DOHH2 (cell line): ENCODE data around the gene TSPAN11.

Source experiments
- CTCF ChIP-seq: fragments of 200-600 bp; sonication (generic); IDR thresholded peaks from one replicate; pipeline ENCODE4 v1.5.1; 2014; ENCODE audit warnings: antibody characterized with exemption, mild to moderate bottlenecking, low read depth, low read length; ENCODE audit not compliant: poor library complexity, severe bottlenecking
- EZH2phosphoT487 ChIP-seq: fragments of 200-600 bp; sonication (generic); IDR thresholded peaks from 2 replicates; pipeline ENCODE4 v1.6.1; 2017; ENCODE audit warnings: borderline replicate concordance, mild to moderate bottlenecking, antibody characterized with exemption, low read length, moderate library complexity, mixed read lengths

DNA sequence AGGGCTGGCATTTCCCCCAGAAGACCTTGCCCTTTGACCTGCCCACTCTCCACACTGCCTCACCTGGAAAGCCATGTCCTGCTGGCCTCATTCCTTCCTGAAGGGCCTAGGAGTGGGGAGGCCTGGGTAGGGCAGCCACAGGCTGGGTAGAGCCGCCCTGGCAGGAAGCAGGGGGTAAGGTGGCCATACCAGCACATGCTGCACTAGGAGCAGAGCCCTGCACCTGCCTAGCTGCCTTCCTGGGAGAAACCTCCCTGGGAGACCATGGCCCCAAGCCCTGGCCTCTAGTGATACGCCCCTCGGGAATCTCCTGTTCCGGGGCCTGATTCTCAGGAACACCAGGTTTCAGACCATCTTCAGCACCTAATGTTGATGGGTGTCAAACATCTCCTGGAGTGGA is 65.8 kb downstream of the TSPAN11 start:
- TF ChIP-seq CTCF, result no peak
- TF ChIP-seq EZH2phosphoT487, result no peak
